WTC11 (cell line): ENCODE measurements around the gene SRRM3. TPM values are rescaled to one million over a fixed set of nuclear protein-coding genes. Genes with fewer than 3 reads are reported as not detected.

Experiments used
- ATAC-seq: fragments of 200-7000 bp; cut with Tn5 transposase; 2 replicates; pipeline ENCODE4 v1.10.0; 2021; ENCODE audit warnings: mild to moderate bottlenecking, moderate library complexity
- CTCF ChIA-PET: fragments of 300-600 bp; sonication (Branson Sonifier 250); formaldehyde crosslinking; loops from one replicate; lab custom pipeline; 2021; ENCODE audit warnings: antibody characterized with exemption; lab: Charles Lee
- POLR2A ChIA-PET: fragments of 350-600 bp; sonication (Branson Sonifier 250); formaldehyde crosslinking; loops from one replicate; lab custom pipeline; 2021; ENCODE audit warnings: antibody characterized with exemption; lab: Charles Lee
- DNase-seq: peaks from one replicate; pipeline ENCODE4 v3.0.0; 2021; ENCODE audit warnings: low spot score
- H3K27ac Mint-ChIP-seq: 2 replicates; pipeline ENCODE4 v1.8.0; 2021; ENCODE audit warnings: mixed read lengths
- H3K27me3 Mint-ChIP-seq: 2 replicates; pipeline ENCODE4 v1.8.0; 2021; ENCODE audit warnings: low read depth, mild to moderate bottlenecking, moderate library complexity, mixed read lengths
- H3K36me3 Mint-ChIP-seq: 2 replicates; pipeline ENCODE4 v1.8.0; 2021; ENCODE audit warnings: mixed read lengths
- H3K4me1 Mint-ChIP-seq: 2 replicates; pipeline ENCODE4 v1.8.0; 2022; ENCODE audit warnings: mixed read lengths
- H3K4me3 Mint-ChIP-seq: 2 replicates; pipeline ENCODE4 v1.8.0; 2021; ENCODE audit warnings: mild to moderate bottlenecking, moderate library complexity, mixed read lengths
- H3K9me3 Mint-ChIP-seq: 2 replicates; pipeline ENCODE4 v1.8.0; 2021; ENCODE audit warnings: mixed read lengths
- EMX1 ChIP-seq: fragments of 250-450 bp; sonication (Bioruptor Pico); IDR thresholded peaks from 2 replicates; pipeline ENCODE4 v1.8.0; 2021; ENCODE audit warnings: mild to moderate bottlenecking
- ESRRA ChIP-seq: sonication (generic); formaldehyde crosslinking; IDR thresholded peaks from 2 replicates; pipeline ENCODE4 v1.8.1; 2022; ENCODE audit warnings: mild to moderate bottlenecking, missing genetic modification reagents, borderline replicate concordance
- FOXK1 ChIP-seq: sonication (generic); formaldehyde crosslinking; IDR thresholded peaks from 2 replicates; pipeline ENCODE4 v1.8.0; 2022; ENCODE audit warnings: mild to moderate bottlenecking, moderate library complexity, missing genetic modification reagents
- GRHL2 ChIP-seq: fragments of 250-450 bp; sonication (Bioruptor Pico); IDR thresholded peaks from 2 replicates; pipeline ENCODE4 v1.8.0; 2022; ENCODE audit warnings: mild to moderate bottlenecking, moderate library complexity; ENCODE audit not compliant: insufficient replicate concordance, severe bottlenecking
- GTF2I ChIP-seq: fragments of 250-450 bp; sonication (Bioruptor Pico); conservative IDR thresholded peaks from 2 replicates; pipeline ENCODE4 v1.4.0; 2021; ENCODE audit warnings: mild to moderate bottlenecking
- IRF2 ChIP-seq: sonication (generic); formaldehyde crosslinking; IDR thresholded peaks from 2 replicates; pipeline ENCODE4 v1.8.0; 2022; ENCODE audit warnings: low read depth, missing genetic modification reagents, borderline replicate concordance
- MYBL2 ChIP-seq: sonication (generic); formaldehyde crosslinking; IDR thresholded peaks from 2 replicates; pipeline ENCODE4 v1.8.1; 2023; ENCODE audit warnings: mild to moderate bottlenecking, moderate library complexity, missing genetic modification reagents
- NFATC4 ChIP-seq: fragments of 250-450 bp; sonication (Bioruptor Pico); IDR thresholded peaks from 2 replicates; pipeline ENCODE4 v1.9.0; 2021; ENCODE audit warnings: mild to moderate bottlenecking
- NFYB ChIP-seq: sonication (generic); formaldehyde crosslinking; conservative IDR thresholded peaks from 2 replicates; pipeline ENCODE4 v1.8.0; 2022; ENCODE audit warnings: low read depth, missing genetic modification reagents
- NR2C2 ChIP-seq: sonication (generic); formaldehyde crosslinking; IDR thresholded peaks from 2 replicates; pipeline ENCODE4 v1.8.0; 2022; ENCODE audit warnings: mild to moderate bottlenecking, missing genetic modification reagents
- NR3C1 ChIP-seq: sonication (generic); formaldehyde crosslinking; conservative IDR thresholded peaks from 2 replicates; pipeline ENCODE4 v1.8.1; 2023; ENCODE audit warnings: low read depth, mild to moderate bottlenecking, missing genetic modification reagents
- SMAD3 ChIP-seq: sonication (generic); formaldehyde crosslinking; IDR thresholded peaks from 2 replicates; pipeline ENCODE4 v1.8.0; 2022; ENCODE audit warnings: missing genetic modification reagents, mild to moderate bottlenecking, borderline replicate concordance
- SMAD4 ChIP-seq: sonication (generic); formaldehyde crosslinking; IDR thresholded peaks from 2 replicates; pipeline ENCODE4 v1.8.0; 2022; ENCODE audit warnings: mild to moderate bottlenecking, missing genetic modification reagents
- TEAD4 ChIP-seq: sonication (generic); formaldehyde crosslinking; IDR thresholded peaks from 2 replicates; pipeline ENCODE4 v1.8.0; 2022; ENCODE audit warnings: mild to moderate bottlenecking, missing genetic modification reagents
- ZNF263 ChIP-seq: sonication (generic); formaldehyde crosslinking; IDR thresholded peaks from 2 replicates; pipeline ENCODE4 v1.8.1; 2022; ENCODE audit warnings: low read depth, mild to moderate bottlenecking, moderate library complexity, missing genetic modification reagents
- ZNF423 ChIP-seq: fragments of 250-450 bp; sonication (Bioruptor Pico); IDR thresholded peaks from 2 replicates; pipeline ENCODE4 v2.1.2; 2022; ENCODE audit warnings: mild to moderate bottlenecking, moderate library complexity
- total RNA-seq: library from RNA; stranded (reverse); gene quantifications from 3 replicates; pipeline ENCODE4 v1.2.3, GENCODE V29; 2021
- TF ChIP-seq, protein P1 (sequence below): sonication (generic); formaldehyde crosslinking; IDR thresholded peaks from 2 replicates; pipeline ENCODE4 v1.8.1; 2023; ENCODE audit warnings: mild to moderate bottlenecking, moderate library complexity, missing genetic modification reagents
- TF ChIP-seq, protein P2 (sequence below): fragments of 250-450 bp; sonication (Bioruptor Pico); IDR thresholded peaks from 2 replicates; pipeline ENCODE4 v1.9.0; 2021; ENCODE audit warnings: moderate library complexity, mild to moderate bottlenecking, inconsistent platforms, borderline replicate concordance
- TF ChIP-seq, protein P3 (sequence below): sonication (generic); formaldehyde crosslinking; IDR thresholded peaks from 2 replicates; pipeline ENCODE4 v1.8.1; 2022; ENCODE audit warnings: mild to moderate bottlenecking, missing genetic modification reagents, moderate library complexity, borderline replicate concordance
- TF ChIP-seq, protein P4 (sequence below): sonication (generic); formaldehyde crosslinking; IDR thresholded peaks from 2 replicates; pipeline ENCODE4 v1.8.0; 2023; ENCODE audit warnings: mild to moderate bottlenecking, missing genetic modification reagents
- TF ChIP-seq, protein P5 (sequence below): fragments of 250-450 bp; sonication (Bioruptor Pico); IDR thresholded peaks from 2 replicates; pipeline ENCODE4 v1.9.0; 2021; ENCODE audit warnings: mild to moderate bottlenecking
- TF ChIP-seq, protein P6 (sequence below): fragments of 250-450 bp; sonication (Bioruptor Pico); IDR thresholded peaks from 2 replicates; pipeline ENCODE4 v1.9.0; 2021; ENCODE audit warnings: mild to moderate bottlenecking, borderline replicate concordance
- TF ChIP-seq, protein P7 (sequence below): sonication (generic); formaldehyde crosslinking; IDR thresholded peaks from 2 replicates; pipeline ENCODE4 v1.8.0; 2023; ENCODE audit warnings: missing genetic modification reagents

Gene SRRM3
- total RNA-seq, 1 experiment from 2014 or later = 17.7 TPM

DNA sequence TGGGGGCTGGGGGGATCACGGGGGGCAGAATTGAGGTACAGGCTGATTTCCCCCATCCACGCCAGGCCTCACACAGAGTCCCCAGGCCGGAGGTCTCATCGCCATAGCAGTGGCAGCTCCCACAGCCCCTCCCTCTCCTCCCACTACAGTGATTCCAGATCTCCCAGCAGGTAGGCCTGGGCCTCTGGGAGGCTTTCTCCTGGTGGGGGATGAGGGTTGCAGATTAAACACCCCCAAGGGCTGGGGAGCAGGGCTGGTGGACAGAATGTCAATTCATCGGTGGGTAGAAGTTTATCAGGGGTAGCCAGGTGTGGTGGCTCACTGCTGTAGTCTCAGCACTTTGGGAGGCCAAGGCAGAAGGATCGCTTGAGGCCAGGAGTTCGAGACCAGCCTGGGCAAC lies 63.6 kb downstream of the SRRM3 start:
- Mint-ChIP-seq H3K27ac (no peak overlapping the region), H3K4me3 (no peak overlapping the region), H3K27me3 (peaks cover 4% of the 10 kb centered on the region; the same call in 1 of the 2 replicates), H3K4me1 (peaks cover 45% of the 10 kb centered on the region), H3K36me3 (no peaks in the 10 kb centered on the region)
- no peak for ATAC-seq
- TF ChIP-seq NFYB (no peak), IRF2 (CRISPR knock-in tag) (no peak)
- TF ChIP-seq, protein P1, sequence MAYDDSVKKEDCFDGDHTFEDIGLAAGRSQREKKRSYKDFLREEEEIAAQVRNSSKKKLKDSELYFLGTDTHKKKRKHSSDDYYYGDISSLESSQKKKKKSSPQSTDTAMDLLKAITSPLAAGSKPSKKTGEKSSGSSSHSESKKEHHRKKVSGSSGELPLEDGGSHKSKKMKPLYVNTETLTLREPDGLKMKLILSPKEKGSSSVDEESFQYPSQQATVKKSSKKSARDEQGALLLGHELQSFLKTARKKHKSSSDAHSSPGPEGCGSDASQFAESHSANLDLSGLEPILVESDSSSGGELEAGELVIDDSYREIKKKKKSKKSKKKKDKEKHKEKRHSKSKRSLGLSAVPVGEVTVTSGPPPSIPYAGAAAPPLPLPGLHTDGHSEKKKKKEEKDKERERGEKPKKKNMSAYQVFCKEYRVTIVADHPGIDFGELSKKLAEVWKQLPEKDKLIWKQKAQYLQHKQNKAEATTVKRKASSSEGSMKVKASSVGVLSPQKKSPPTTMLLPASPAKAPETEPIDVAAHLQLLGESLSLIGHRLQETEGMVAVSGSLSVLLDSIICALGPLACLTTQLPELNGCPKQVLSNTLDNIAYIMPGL (CRISPR knock-in tag) = no peak
- TF ChIP-seq, protein P2, sequence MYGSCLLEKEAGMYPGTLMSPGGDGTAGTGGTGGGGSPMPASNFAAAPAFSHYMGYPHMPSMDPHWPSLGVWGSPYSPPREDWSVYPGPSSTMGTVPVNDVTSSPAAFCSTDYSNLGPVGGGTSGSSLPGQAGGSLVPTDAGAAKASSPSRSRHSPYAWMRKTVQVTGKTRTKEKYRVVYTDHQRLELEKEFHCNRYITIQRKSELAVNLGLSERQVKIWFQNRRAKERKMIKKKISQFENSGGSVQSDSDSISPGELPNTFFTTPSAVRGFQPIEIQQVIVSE = no peak
- TF ChIP-seq, protein P3, sequence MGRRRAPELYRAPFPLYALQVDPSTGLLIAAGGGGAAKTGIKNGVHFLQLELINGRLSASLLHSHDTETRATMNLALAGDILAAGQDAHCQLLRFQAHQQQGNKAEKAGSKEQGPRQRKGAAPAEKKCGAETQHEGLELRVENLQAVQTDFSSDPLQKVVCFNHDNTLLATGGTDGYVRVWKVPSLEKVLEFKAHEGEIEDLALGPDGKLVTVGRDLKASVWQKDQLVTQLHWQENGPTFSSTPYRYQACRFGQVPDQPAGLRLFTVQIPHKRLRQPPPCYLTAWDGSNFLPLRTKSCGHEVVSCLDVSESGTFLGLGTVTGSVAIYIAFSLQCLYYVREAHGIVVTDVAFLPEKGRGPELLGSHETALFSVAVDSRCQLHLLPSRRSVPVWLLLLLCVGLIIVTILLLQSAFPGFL (CRISPR knock-in tag) = no peak
- TF ChIP-seq, all 79 proteins: peak for 0
- H3K9me3 Mint-ChIP-seq = no peaks in the 10 kb centered on the region
- no peak for DNase-seq
- CTCF ChIA-PET = interaction anchor here (0.9 to 6.0 kb wide), 3 partner anchors 65 to 196 kb away, joined by 6 to 67 read pairs (median 9); partner anchors contain the start of gene SRRM3
- POLR2A ChIA-PET = no interaction called here

DNA sequence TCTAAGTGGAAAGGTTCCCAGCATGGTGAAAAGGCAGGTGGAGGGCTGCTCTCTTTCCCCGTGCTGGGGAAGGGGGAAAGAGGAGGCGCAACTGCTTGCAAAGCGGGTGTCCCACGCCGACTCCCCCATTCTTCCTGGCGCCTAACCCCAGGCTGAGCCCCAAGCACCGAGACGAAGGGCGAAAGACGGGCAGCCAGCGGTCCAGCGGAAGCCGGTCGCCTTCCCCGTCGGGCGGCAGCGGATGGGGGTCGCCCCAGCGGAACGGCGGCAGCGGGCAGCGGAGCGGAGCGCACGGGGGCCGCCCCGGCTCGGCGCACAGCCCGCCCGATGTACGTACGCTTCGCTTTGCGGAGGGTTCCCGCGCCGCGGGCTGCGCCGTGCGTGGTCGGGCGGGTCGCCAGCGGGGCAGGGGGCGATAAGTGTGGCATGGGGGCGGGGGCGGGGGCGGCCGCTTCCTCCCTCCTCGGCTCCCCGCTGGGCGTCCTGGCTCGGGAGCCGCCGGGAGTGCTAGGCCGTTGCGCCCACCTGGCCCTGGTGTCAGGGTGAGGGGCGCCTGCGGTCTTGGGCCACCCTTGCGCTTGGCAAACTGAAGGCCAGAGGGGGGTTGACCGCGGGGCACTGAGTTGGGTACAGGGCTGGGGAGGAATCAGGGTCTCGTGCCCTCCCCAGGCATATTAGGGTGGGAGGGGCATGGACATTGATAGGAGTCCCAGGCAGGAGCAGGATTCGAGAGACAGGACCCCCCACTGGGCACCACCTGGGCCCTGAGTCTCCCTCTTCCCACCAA lies 65.6 kb downstream of the SRRM3 start:
- CTCF ChIA-PET = interaction anchor here (0.6 to 1.5 kb wide), 2 partner anchors 89 kb away, joined by 3 read pairs; no protein-coding TSS in a partner anchor
- Mint-ChIP-seq H3K4me3 (peak overlapping the region; percentile 67), H3K9me3 (no peaks in the 10 kb centered on the region), H3K36me3 (no peaks in the 10 kb centered on the region), H3K4me1 (peaks cover 32% of the 10 kb centered on the region), H3K27me3 (peaks cover 4% of the 10 kb centered on the region; the same call in 1 of the 2 replicates), H3K27ac (no peak overlapping the region)
- POLR2A ChIA-PET = no interaction called here
- peak; percentile 59 for DNase-seq
- peak; percentile 12 for ATAC-seq
- no peak for TF ChIP-seq GRHL2
- no peak for TF ChIP-seq TEAD4 (CRISPR knock-in tag)
- TF ChIP-seq, protein P4, sequence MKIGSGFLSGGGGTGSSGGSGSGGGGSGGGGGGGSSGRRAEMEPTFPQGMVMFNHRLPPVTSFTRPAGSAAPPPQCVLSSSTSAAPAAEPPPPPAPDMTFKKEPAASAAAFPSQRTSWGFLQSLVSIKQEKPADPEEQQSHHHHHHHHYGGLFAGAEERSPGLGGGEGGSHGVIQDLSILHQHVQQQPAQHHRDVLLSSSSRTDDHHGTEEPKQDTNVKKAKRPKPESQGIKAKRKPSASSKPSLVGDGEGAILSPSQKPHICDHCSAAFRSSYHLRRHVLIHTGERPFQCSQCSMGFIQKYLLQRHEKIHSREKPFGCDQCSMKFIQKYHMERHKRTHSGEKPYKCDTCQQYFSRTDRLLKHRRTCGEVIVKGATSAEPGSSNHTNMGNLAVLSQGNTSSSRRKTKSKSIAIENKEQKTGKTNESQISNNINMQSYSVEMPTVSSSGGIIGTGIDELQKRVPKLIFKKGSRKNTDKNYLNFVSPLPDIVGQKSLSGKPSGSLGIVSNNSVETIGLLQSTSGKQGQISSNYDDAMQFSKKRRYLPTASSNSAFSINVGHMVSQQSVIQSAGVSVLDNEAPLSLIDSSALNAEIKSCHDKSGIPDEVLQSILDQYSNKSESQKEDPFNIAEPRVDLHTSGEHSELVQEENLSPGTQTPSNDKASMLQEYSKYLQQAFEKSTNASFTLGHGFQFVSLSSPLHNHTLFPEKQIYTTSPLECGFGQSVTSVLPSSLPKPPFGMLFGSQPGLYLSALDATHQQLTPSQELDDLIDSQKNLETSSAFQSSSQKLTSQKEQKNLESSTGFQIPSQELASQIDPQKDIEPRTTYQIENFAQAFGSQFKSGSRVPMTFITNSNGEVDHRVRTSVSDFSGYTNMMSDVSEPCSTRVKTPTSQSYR (CRISPR knock-in tag) = no peak
- no peak for TF ChIP-seq GTF2I (CRISPR knock-in tag)
- no peak for TF ChIP-seq NFATC4
- no peak for TF ChIP-seq EMX1 (CRISPR knock-in tag)
- no peak for TF ChIP-seq ESRRA (CRISPR knock-in tag)
- TF ChIP-seq FOXK1 = no peak
- TF ChIP-seq SMAD3 (CRISPR knock-in tag) = no peak
- TF ChIP-seq SMAD4 (CRISPR knock-in tag) = no peak
- TF ChIP-seq ZNF263 (CRISPR knock-in tag) = no peak
- TF ChIP-seq, protein P5, sequence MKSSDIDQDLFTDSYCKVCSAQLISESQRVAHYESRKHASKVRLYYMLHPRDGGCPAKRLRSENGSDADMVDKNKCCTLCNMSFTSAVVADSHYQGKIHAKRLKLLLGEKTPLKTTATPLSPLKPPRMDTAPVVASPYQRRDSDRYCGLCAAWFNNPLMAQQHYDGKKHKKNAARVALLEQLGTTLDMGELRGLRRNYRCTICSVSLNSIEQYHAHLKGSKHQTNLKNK (CRISPR knock-in tag) = no peak
- TF ChIP-seq NR2C2 (CRISPR knock-in tag) = no peak
- 0 out of 2 replicates have a peak, but pooled peaks have one; percentile 61 for TF ChIP-seq NR3C1 (CRISPR knock-in tag)
- TF ChIP-seq, protein P6, sequence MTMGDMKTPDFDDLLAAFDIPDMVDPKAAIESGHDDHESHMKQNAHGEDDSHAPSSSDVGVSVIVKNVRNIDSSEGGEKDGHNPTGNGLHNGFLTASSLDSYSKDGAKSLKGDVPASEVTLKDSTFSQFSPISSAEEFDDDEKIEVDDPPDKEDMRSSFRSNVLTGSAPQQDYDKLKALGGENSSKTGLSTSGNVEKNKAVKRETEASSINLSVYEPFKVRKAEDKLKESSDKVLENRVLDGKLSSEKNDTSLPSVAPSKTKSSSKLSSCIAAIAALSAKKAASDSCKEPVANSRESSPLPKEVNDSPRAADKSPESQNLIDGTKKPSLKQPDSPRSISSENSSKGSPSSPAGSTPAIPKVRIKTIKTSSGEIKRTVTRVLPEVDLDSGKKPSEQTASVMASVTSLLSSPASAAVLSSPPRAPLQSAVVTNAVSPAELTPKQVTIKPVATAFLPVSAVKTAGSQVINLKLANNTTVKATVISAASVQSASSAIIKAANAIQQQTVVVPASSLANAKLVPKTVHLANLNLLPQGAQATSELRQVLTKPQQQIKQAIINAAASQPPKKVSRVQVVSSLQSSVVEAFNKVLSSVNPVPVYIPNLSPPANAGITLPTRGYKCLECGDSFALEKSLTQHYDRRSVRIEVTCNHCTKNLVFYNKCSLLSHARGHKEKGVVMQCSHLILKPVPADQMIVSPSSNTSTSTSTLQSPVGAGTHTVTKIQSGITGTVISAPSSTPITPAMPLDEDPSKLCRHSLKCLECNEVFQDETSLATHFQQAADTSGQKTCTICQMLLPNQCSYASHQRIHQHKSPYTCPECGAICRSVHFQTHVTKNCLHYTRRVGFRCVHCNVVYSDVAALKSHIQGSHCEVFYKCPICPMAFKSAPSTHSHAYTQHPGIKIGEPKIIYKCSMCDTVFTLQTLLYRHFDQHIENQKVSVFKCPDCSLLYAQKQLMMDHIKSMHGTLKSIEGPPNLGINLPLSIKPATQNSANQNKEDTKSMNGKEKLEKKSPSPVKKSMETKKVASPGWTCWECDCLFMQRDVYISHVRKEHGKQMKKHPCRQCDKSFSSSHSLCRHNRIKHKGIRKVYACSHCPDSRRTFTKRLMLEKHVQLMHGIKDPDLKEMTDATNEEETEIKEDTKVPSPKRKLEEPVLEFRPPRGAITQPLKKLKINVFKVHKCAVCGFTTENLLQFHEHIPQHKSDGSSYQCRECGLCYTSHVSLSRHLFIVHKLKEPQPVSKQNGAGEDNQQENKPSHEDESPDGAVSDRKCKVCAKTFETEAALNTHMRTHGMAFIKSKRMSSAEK = no peak
- TF ChIP-seq, protein P7, sequence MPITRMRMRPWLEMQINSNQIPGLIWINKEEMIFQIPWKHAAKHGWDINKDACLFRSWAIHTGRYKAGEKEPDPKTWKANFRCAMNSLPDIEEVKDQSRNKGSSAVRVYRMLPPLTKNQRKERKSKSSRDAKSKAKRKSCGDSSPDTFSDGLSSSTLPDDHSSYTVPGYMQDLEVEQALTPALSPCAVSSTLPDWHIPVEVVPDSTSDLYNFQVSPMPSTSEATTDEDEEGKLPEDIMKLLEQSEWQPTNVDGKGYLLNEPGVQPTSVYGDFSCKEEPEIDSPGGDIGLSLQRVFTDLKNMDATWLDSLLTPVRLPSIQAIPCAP (CRISPR knock-in tag) = no peak
- peak; percentile 74 for TF ChIP-seq ZNF423 (CRISPR knock-in tag)
- no peak for TF ChIP-seq MYBL2
